ENCODE data around the gene GNG13.
"Not testable (repeated sequence)": the region's sequence is repeated elsewhere in the genome, so short reads cannot be mapped to it uniquely, and the experiment has no call there.

Gene GNG13

DNA sequence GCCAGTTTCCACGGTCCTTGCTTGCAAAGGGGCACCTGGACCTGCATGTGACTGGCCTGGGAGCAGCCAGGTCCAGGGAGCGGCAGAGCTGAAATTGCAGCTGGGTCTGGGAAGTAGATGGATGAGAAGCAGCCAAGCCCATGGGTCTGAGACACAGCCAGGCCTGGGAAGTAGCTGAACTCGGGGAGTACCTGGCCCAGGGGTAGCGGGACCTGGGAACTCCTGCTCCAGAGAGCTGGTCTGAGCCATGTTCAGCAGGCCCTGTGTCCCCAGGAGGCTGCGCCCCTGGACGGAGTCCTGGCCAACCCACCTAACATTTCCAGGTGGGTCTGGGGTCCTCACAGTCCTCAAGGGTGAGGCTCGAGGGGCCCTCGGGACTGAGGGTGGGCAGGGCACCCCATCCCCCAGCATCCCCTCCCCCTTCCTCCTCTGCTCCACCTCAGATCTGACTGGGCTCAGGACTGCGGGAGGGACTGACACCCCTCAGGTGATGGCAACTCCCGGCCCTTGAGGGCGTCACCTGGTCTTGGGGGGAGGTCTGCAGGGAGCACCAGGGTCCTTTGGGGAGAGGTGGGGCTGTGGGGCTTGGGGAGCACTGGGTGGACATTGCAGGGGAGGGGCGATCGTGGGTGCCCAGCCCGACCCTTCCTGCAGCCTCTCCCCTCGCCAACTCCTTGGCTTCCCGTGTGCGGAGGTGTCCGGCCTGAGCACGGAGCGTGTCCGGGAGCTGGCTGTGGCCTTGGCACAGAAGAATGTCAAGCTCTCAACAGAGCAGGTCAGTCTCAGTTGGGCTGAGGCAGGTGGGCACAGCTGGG lies 37.0 kb downstream of the GNG13 start:
- H3K27me3 Mint-ChIP-seq = no peaks in the 10 kb centered on the region
- H3K36me3 Mint-ChIP-seq (ENCODE audit: insufficient read depth) = peaks cover 2% of the 10 kb centered on the region
- no peak overlapping the region for H3K27ac Mint-ChIP-seq (ENCODE audit: low read depth)
- no peaks in the 10 kb centered on the region for H3K9me3 Mint-ChIP-seq
- no peaks in the 10 kb centered on the region for H3K4me1 Mint-ChIP-seq
- no peak for ATAC-seq (replicated peaks; ENCODE audit: extremely low read depth, poor library complexity, severe bottlenecking)
- H3K4me3 Mint-ChIP-seq = no peak overlapping the region
- DNase-seq (ENCODE audit: low spot score in 2 of 2) = no peak

DNA sequence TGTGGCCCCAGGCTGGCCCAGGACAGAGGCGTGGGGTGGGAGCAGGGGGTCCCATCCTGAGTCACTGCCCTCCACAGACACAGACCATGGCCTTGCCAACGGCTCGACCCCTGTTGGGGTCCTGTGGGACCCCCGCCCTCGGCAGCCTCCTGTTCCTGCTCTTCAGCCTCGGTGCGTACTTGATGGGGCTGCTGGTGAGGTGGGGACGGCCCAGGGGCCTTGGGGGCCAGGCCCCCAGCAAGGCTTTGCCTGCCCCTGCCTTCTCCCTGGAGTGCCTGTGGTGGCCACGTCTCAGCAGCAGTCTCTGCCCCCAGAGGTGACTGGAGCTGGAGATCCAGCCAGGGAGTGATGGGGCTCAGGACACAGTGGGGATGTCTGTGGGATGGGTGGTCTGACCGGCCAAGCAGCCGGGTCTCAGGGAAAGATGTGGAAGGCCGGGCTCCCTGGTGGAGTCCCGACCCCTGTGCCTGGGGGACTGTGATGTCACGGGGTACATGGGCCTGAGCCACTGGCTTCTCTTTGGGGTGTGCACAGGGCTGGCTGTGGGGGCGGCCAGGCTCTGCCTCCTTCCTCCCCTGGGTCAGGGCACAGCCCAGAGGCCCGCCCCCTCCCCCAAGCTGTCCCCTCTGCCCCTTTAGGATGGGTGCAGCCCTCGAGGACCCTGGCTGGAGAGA lies 37.8 kb downstream of the GNG13 start:
- Mint-ChIP-seq H3K9me3 (no peaks in the 10 kb centered on the region), H3K27me3 (peaks cover 3% of the 10 kb centered on the region), H3K4me3 (no peak overlapping the region), H3K4me1 (no peaks in the 10 kb centered on the region), H3K27ac (ENCODE audit: low read depth) (no peak overlapping the region), H3K36me3 (ENCODE audit: insufficient read depth) (peaks cover 2% of the 10 kb centered on the region)
- DNase-seq (ENCODE audit: low spot score in 2 of 2) (no peak), ATAC-seq (replicated peaks; ENCODE audit: extremely low read depth, poor library complexity, severe bottlenecking) (no peak)

DNA sequence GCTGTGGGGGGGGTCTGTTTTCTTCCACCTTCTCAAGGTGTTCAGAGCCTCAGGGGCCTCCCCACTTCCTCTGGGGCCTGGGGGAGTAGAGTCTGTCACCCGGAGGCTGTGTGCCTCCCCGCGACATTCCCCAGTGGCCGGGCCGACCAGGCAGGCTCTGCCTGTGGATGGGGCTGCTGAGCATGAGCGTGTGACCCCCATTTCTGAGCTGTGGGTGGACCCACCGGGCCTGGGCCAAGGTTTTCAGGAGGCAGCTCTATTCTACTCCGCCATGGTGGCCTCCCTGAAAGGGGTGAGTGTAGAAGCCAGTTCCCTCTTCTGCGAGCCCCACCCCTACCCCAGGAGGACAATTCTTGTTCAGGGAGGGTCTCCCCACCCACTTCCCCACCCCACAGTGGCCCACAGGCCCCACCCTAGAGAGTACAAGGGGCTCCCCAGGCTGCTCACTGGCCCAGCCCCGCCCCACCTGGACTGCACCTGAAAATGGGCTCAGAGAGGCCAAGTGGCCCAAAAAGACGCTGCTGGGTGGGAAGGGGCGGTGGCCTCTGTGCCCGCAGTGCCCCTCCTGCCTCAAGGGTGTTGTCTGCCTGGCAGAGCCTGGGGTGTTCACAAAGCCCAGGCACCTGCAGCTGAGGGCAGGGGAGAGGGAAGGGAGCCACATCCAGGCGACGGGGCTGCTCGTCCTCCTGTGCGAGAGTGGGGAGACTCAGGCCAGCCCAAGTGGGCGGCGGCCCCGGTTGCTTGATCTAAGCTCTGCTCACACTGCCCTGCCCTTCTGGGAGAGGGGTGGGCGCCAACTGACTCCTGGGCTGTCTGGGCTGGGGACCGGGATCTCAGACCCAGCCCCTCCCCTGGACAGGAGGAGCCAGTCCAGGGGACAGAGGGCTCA lies 38.7 kb downstream of the GNG13 start:
- DNase-seq (ENCODE audit: low spot score in 2 of 2) (no peak), ATAC-seq (replicated peaks; ENCODE audit: extremely low read depth, poor library complexity, severe bottlenecking) (no peak)
- Mint-ChIP-seq H3K27ac (ENCODE audit: low read depth) (no peak overlapping the region), H3K9me3 (no peaks in the 10 kb centered on the region), H3K4me3 (no peak overlapping the region), H3K4me1 (no peaks in the 10 kb centered on the region), H3K36me3 (ENCODE audit: insufficient read depth) (peaks cover 2% of the 10 kb centered on the region), H3K27me3 (peaks cover 9% of the 10 kb centered on the region)

DNA sequence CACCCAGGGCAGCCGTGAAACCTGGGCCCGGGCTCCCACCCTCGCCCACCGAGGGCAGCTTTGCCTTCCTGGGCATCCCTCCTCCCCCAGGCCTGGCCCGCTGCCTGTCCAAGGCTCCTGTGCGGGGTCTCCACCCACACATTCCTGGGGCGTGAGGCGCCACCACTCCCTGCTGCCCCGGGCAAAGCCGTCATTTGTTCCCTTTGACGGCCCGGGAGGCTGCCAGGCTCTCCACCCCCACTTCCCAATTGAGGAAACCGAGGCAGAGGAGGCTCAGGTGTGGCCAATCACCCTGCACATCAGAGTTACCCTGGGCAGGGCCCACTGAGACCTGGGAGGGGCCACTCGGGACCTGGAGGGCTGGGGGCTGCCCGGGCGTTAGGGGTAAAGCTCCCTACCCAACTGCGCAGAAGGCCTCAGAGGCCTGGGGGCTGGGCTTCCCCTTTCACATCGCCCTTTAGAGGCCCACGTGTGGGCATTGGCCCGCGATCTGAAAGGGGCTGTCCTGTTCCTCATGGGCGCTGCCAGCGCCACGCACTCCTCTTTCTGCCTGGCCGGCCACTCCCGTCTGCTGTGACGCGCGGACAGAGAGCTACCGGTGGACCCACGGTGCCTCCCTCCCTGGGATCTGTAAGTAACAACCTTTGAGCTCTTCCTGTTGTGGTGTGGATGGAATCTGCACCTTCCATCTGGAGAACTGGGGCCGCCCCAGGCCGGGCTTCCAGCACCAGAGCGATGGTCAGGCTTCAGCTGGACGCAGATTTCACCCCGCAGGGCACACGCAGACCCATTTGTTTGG lies 39.8 kb downstream of the GNG13 start, which contains the start of gene MSLN:
Gene MSLN (plus strand): TSS at position 190 of the 799 bp plus-strand sequence. CDS start 1,947 bp downstream, outside the sequence.
- H3K27me3 Mint-ChIP-seq = peaks cover 9% of the 10 kb centered on the region
- H3K4me1 Mint-ChIP-seq = no peaks in the 10 kb centered on the region
- no peak within 1 kb of the TSS for H3K27ac Mint-ChIP-seq (ENCODE audit: low read depth)
- no peak for ATAC-seq (replicated peaks; ENCODE audit: extremely low read depth, poor library complexity, severe bottlenecking)
- H3K36me3 Mint-ChIP-seq (ENCODE audit: insufficient read depth) = peaks cover 2% of the 10 kb centered on the region
- H3K9me3 Mint-ChIP-seq = no peaks in the 10 kb centered on the region
- H3K4me3 Mint-ChIP-seq = no peak within 1 kb of the TSS
- no peak for DNase-seq (ENCODE audit: low spot score in 2 of 2)

DNA sequence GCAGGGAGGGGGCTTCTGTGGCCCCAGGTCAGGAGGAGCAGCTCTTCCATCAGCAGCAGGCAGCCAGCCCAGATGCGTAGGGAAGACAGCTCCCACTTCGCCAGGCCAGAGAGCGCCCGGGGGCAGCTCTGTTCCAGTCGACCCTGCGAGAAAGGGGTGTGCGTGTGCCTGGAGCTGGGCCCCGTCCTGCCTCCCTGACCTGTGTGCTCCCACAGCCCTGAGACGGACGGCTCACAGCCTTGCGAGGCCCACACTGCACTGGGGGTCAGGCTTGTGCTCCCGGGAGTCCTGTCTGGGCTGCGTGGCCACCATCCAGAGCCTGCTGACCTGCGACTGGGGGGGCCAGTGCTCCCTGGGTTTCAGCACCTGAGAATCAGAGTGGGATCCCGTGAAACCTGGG lies 40.5 kb downstream of the GNG13 start:
- DNase-seq (ENCODE audit: low spot score in 2 of 2) (no peak), ATAC-seq (replicated peaks; ENCODE audit: extremely low read depth, poor library complexity, severe bottlenecking) (no peak)
- Mint-ChIP-seq H3K9me3 (no peaks in the 10 kb centered on the region), H3K4me3 (no peak overlapping the region), H3K36me3 (ENCODE audit: insufficient read depth) (peaks cover 2% of the 10 kb centered on the region), H3K27me3 (peaks cover 9% of the 10 kb centered on the region), H3K27ac (ENCODE audit: low read depth) (no peak overlapping the region), H3K4me1 (no peaks in the 10 kb centered on the region)

DNA sequence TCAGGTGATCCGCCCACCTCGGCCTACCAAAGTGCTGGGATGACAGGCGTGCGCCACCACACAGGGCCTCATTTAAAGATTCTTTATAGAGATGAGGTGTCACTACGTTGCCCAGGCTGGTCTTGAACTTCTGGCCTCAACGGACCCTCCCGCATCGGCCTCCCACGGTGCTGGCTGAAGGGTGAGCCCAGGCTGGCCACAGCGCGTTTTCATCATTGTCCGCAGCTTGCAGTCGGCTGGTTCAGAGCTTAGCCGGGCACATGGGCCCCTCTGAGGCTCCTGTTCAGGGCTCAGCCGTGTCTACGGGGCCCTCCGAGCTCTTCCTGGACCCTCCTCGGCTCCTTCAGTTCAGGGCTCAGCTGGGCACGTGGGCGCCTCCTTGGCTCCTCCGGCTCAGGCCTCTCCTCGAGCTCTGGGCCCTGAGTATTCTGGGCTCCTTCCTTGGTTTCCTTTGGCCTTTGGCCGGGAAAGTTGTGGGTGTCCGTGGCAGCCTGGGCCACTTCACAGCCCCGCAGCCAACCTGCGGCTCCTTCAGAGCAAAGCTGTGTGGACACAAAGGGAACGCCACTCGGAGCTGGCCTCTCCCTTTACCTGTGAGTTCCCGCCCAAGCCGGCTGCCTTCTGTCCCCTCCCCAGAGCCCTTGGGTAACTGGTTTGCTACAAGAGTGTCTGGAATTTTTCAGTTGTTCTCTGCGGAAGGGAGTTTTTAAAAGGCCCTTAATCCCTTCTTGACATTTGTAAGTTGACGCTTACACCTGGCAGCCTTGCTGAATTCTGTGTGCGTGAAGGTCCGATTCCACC lies 41.2 kb downstream of the GNG13 start:
- Mint-ChIP-seq H3K36me3 (ENCODE audit: insufficient read depth) (peaks cover 2% of the 10 kb centered on the region), H3K4me3 (no peak overlapping the region), H3K27me3 (peaks cover 9% of the 10 kb centered on the region), H3K9me3 (no peaks in the 10 kb centered on the region), H3K4me1 (no peaks in the 10 kb centered on the region), H3K27ac (ENCODE audit: low read depth) (no peak overlapping the region)
- DNase-seq (ENCODE audit: low spot score in 2 of 2) (no peak), ATAC-seq (replicated peaks; ENCODE audit: extremely low read depth, poor library complexity, severe bottlenecking) (no peak)

DNA sequence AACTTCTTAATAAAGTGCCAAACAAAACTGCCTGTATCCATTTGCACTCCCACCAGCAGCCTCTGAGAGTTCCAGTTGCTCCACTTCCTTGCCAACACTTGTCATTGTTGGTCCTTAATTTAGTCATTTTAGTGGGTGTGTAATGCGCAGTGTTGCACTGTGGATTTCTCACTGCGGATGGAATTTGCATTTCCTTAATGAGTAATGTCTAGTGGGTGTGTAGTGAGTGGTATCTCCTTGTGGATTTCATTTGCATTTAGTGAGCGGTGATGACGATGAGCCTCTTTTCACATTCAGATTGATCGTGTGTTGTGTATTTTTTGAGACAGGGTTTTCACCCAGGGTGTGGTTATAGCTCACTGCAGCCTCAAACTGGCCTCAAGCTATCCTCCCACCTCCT lies 44.1 kb downstream of the GNG13 start:
- Mint-ChIP-seq H3K4me1 (no peaks in the 10 kb centered on the region), H3K4me3 (no peak overlapping the region), H3K36me3 (ENCODE audit: insufficient read depth) (no peaks in the 10 kb centered on the region), H3K27ac (ENCODE audit: low read depth) (no peak overlapping the region), H3K27me3 (peaks cover 9% of the 10 kb centered on the region), H3K9me3 (no peaks in the 10 kb centered on the region)
- DNase-seq (ENCODE audit: low spot score in 2 of 2) (no peak), ATAC-seq (replicated peaks; ENCODE audit: extremely low read depth, poor library complexity, severe bottlenecking) (no peak)

DNA sequence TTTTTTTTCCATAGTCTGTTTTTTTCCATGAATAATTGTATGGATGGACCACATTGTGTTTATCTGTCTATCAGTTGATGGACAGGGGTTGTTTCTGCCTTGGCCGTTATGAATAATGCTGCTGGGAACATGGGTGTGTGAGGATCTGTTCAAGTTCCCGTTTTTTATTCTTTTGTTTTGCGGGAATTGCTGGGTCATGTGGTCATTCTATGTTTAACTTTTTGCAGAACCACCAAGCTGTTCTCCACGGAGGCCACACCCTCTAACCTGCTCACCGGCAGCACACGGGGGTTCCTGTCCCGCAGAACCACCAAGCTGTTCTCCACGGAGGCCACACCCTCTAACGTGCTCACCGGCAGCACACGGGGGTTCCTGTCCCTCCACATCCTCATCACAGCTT lies 45.9 kb downstream of the GNG13 start:
- Mint-ChIP-seq H3K4me3 (no peak overlapping the region), H3K36me3 (ENCODE audit: insufficient read depth) (no peaks in the 10 kb centered on the region), H3K4me1 (no peaks in the 10 kb centered on the region), H3K27ac (ENCODE audit: low read depth) (no peak overlapping the region), H3K9me3 (no peaks in the 10 kb centered on the region), H3K27me3 (peaks cover 9% of the 10 kb centered on the region)
- DNase-seq (ENCODE audit: low spot score in 2 of 2) (no peak), ATAC-seq (replicated peaks; ENCODE audit: extremely low read depth, poor library complexity, severe bottlenecking) (no peak)

DNA sequence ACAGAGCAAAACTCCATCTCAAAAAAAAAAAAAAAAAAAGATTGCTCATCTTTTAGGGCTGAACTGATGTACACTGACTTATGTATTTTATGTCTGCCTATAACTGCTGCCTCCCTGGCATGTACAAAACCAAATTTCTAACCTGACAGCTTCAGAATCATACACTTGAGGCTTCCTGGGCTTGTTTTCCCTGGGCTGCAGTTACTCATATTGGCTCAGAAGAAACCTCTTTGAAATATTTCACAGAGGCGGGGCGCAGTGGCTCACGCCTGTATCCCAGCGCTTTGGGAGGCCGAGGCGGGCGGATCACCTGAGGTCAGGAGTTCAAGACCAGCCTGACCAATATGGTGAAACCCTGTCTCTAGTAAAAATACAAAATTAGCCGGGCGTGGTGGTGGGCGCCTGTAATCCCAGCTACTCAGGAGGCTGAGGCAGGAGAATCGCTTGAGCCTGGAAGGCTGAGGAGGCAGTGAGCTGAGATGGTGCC lies 46.4 kb downstream of the GNG13 start:
- H3K4me1 Mint-ChIP-seq; H3K27me3 Mint-ChIP-seq; H3K36me3 Mint-ChIP-seq (ENCODE audit: insufficient read depth); DNase-seq (ENCODE audit: low spot score in 2 of 2); H3K9me3 Mint-ChIP-seq; ATAC-seq (replicated peaks; ENCODE audit: extremely low read depth, poor library complexity, severe bottlenecking); H3K27ac Mint-ChIP-seq (ENCODE audit: low read depth); H3K4me3 Mint-ChIP-seq: not testable (repeated sequence)

DNA sequence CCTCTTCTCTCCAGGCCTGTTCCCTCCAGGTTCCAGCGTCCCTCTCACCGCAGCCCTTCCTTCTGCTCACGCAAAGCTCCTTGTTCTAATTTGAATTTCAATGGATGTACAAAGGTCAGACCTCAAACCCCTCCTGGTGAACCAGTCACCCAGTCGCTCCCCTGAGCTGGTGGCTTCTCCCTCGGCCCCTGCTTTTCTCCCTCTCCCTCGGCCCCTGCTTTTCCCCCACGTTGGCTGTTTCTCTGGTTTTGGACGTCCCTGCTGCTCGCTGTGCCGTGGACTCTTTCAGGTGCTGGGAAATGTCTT lies 48.6 kb downstream of the GNG13 start:
- H3K36me3 Mint-ChIP-seq (ENCODE audit: insufficient read depth) = no peaks in the 10 kb centered on the region
- no peak overlapping the region for H3K4me3 Mint-ChIP-seq
- ATAC-seq (replicated peaks; ENCODE audit: extremely low read depth, poor library complexity, severe bottlenecking) (no peak), DNase-seq (ENCODE audit: low spot score in 2 of 2) (no peak)
- H3K4me1 Mint-ChIP-seq = no peaks in the 10 kb centered on the region
- H3K27me3 Mint-ChIP-seq = no peaks in the 10 kb centered on the region
- H3K9me3 Mint-ChIP-seq = no peaks in the 10 kb centered on the region
- no peak overlapping the region for H3K27ac Mint-ChIP-seq (ENCODE audit: low read depth)

DNA sequence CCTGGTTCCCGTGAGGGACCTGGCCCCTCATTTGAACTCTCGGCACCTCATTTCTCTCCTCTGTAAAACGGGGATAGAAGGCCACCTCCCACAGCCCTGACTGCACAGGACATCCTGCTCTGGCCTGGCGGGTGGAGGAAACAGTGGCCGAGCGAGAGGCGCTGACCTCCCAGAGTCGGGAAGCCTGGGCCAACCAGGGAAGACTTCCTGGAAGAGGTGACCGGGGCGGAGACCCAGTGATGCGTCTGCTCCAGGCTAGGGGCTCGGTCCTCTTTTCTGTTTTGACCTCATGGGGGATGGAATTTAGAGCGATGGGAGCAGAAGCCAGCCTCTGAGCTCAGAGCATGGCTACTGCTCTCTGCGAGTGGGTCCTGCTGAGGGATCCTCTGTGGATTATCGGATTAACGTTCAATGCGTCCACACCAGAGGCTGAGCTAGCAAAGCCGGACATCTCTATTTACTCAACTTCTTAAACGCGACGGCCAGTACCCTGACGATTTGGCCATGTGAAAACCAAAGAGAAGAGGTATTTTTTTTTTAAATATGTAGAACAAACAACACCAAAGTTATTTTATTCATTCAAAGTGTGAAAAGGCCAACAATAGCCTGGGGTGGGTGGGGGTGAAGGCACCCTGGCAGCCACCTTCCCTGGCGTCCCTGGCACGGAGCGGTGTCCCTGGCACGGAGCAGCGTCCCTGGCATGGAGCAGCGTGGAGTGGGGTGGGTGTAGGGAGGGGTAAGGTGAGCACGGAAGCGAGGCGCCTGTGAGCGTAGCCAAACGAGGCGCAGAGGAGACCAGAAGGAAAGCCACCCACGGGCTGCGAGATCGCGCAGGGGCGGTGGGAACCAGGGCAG lies 49.2 kb downstream of the GNG13 start:
- no peak overlapping the region for H3K4me3 Mint-ChIP-seq
- H3K27me3 Mint-ChIP-seq = no peaks in the 10 kb centered on the region
- no peak for DNase-seq (ENCODE audit: low spot score in 2 of 2)
- H3K27ac Mint-ChIP-seq (ENCODE audit: low read depth) = no peak overlapping the region
- no peaks in the 10 kb centered on the region for H3K36me3 Mint-ChIP-seq (ENCODE audit: insufficient read depth)
- no peak for ATAC-seq (replicated peaks; ENCODE audit: extremely low read depth, poor library complexity, severe bottlenecking)
- H3K9me3 Mint-ChIP-seq = no peaks in the 10 kb centered on the region
- H3K4me1 Mint-ChIP-seq = no peaks in the 10 kb centered on the region
